PC-9 (cell line): ENCODE results near the gene CDH13. TPM values are rescaled to one million over a fixed set of nuclear protein-coding genes. Genes with fewer than 3 reads are reported as not detected.

Experiments used
- BruUV-seq: library from RNA; stranded (reverse); fragments of 400-500 nt; replicated peaks from 2 replicates; lab custom pipeline; 2021; lab: Mats Ljungman, UMichigan
- CTCF ChIA-PET: fragments of 300-600 bp; sonication (Branson Sonifier 250); formaldehyde crosslinking; loops from one replicate; lab custom pipeline; 2022; ENCODE audit warnings: antibody characterized with exemption; lab: Charles Lee
- POLR2A ChIA-PET: fragments of 300-600 bp; sonication (Branson Sonifier 250); formaldehyde crosslinking; loops from one replicate; lab custom pipeline; 2022; ENCODE audit warnings: antibody characterized with exemption; ENCODE audit not compliant: unreplicated experiment; lab: Charles Lee
- DNase-seq, 2 experiments: peaks; one replicate each; pipeline versions ENCODE4 v3.0.0 to v3.0.0-alpha.2; 2015 to 2022; ENCODE audit warnings: mixed read lengths in 1 of 2
- H2AFZ ChIP-seq: fragments of 200-600 bp; sonication (generic); 2 replicates; pipeline ENCODE4 v1.8.1; 2017; ENCODE audit warnings: antibody characterized with exemption
- H3F3A ChIP-seq: fragments of 200-600 bp; sonication (generic); 2 replicates; pipeline ENCODE4 v1.8.1; 2017; ENCODE audit warnings: antibody characterized with exemption, mild to moderate bottlenecking, low read depth; ENCODE audit not compliant: insufficient read depth
- H3K27ac ChIP-seq: fragments of 200-600 bp; sonication (generic); 2 replicates; pipeline ENCODE4 v1.6.1; 2016; ENCODE audit warnings: mixed run types
- H3K27me3 ChIP-seq: fragments of 200-600 bp; sonication (generic); 2 replicates; pipeline ENCODE4 v1.6.1; 2016; ENCODE audit warnings: low read depth, mixed run types; ENCODE audit not compliant: insufficient read depth
- H3K36me3 ChIP-seq: fragments of 200-600 bp; sonication (generic); 2 replicates; pipeline ENCODE4 v1.6.1; 2016; ENCODE audit warnings: low read depth, mixed run types
- H3K4me1 ChIP-seq: fragments of 200-600 bp; sonication (generic); replicated peaks from 2 replicates; pipeline ENCODE4 v1.6.1; 2016; ENCODE audit warnings: mixed run types; ENCODE audit not compliant: insufficient read depth
- H3K4me2 ChIP-seq: fragments of 200-600 bp; sonication (generic); 2 replicates; pipeline ENCODE4 v1.6.1; 2017; ENCODE audit warnings: mixed run types
- H3K4me3 ChIP-seq: fragments of 200-600 bp; sonication (generic); 2 replicates; pipeline ENCODE4 v1.6.1; 2016; ENCODE audit warnings: mixed run types
- H3K79me2 ChIP-seq: fragments of 200-600 bp; sonication (generic); 2 replicates; pipeline ENCODE4 v1.6.1; 2017; ENCODE audit warnings: low read depth, mixed run types
- H3K9me2 ChIP-seq: fragments of 200-600 bp; sonication (generic); 2 replicates; pipeline ENCODE4 v1.8.1; 2017; ENCODE audit warnings: mild to moderate bottlenecking; ENCODE audit not compliant: insufficient read depth
- H3K9me3 ChIP-seq: fragments of 200-600 bp; sonication (generic); 2 replicates; pipeline ENCODE4 v1.8.1; 2016; ENCODE audit warnings: low read depth; ENCODE audit not compliant: insufficient read depth
- H4K20me1 ChIP-seq: fragments of 200-600 bp; sonication (generic); 2 replicates; pipeline ENCODE4 v1.8.1; 2017; ENCODE audit not compliant: insufficient read depth
- CTCF ChIP-seq: fragments of 200-600 bp; sonication (generic); conservative IDR thresholded peaks from 2 replicates; pipeline ENCODE4 v1.6.1; 2017; ENCODE audit warnings: mixed run types, antibody characterized with exemption, mild to moderate bottlenecking, moderate library complexity
- EZH2 ChIP-seq: fragments of 200-600 bp; sonication (generic); IDR thresholded peaks from 2 replicates; pipeline ENCODE4 v1.8.0; 2017; ENCODE audit warnings: antibody characterized with exemption, low read depth
- intact Hi-C: fragments of 100-400 bp; cut with micrococcal nuclease; formaldehyde crosslinking; loops from one replicate; pipeline ENCODE4 v1.10.0; 2022; ENCODE audit not compliant: unreplicated experiment
- total RNA-seq: library from RNA; stranded (reverse); gene quantifications from 2 replicates; pipeline ENCODE4 v1.2.3, GENCODE V29; 2021

Gene CDH13
- total RNA-seq, 1 experiment from 2014 or later, result 0.24 TPM

- H3K4me3 ChIP-seq, result no peak overlapping the region
- BruUV-seq, result no TSS peak
- H3K4me1 ChIP-seq, result peaks cover 11% of the 10 kb centered on the region; the same call in 1 of the 2 replicates
- H4K20me1 ChIP-seq, result 0 out of 2 replicates have a peak, but pooled peaks cover 1% of the 10 kb centered on the region
- intact Hi-C loops, result no loop called here
- H3K79me2 ChIP-seq, result peaks cover 17% of the 10 kb centered on the region
- H3K9me3 ChIP-seq, result no peaks in the 10 kb centered on the region
- no peak overlapping the region for H3K27ac ChIP-seq
- H3K4me2 ChIP-seq, result no peak overlapping the region
- no peak for DNase-seq
- no peaks in the 10 kb centered on the region for H3K9me2 ChIP-seq
- POLR2A ChIA-PET, result interaction anchor here (0.8 kb wide), 1 partner anchor 302 kb away, joined by 4 read pairs; no protein-coding TSS in a partner anchor
- no peak overlapping the region for H2AFZ ChIP-seq
- CTCF ChIA-PET, result interaction anchor here (0.7 kb wide), 1 partner anchor 1068 kb away, joined by 3 read pairs; no protein-coding TSS in a partner anchor
- TF ChIP-seq EZH2, result no peak
- peaks cover 24% of the 10 kb centered on the region; the same call in 1 of the 2 replicates for H3K36me3 ChIP-seq
- peaks cover 17% of the 10 kb centered on the region for H3F3A ChIP-seq
- peaks cover 19% of the 10 kb centered on the region for H3K27me3 ChIP-seq
Measured at GRCh38 chr16:83814659-83814985, 1187.9 kb downstream of the CDH13 start.

- no TSS peak for BruUV-seq
- Histone ChIP-seq H3K9me3 (no peaks in the 10 kb centered on the region), H4K20me1 (no peaks in the 10 kb centered on the region), H3K27me3 (peaks cover 34% of the 10 kb centered on the region), H3K4me2 (no peak overlapping the region), H3K4me1 (no peaks in the 10 kb centered on the region), H3K36me3 (peaks cover 6% of the 10 kb centered on the region; the same call in 1 of the 2 replicates), H3K27ac (no peak overlapping the region), H3F3A (peaks cover 17% of the 10 kb centered on the region; the same call in 1 of the 2 replicates), H2AFZ (no peak overlapping the region), H3K79me2 (no peaks in the 10 kb centered on the region), H3K4me3 (no peak overlapping the region), H3K9me2 (no peaks in the 10 kb centered on the region)
- no peak for DNase-seq
- ChIA-PET POLR2A (no interaction called here), CTCF (no interaction called here)
- intact Hi-C loops, result no loop called here
- TF ChIP-seq CTCF (no peak), EZH2 (no peak)
Measured at GRCh38 chr16:83817022-83817421, 1190.3 kb downstream of the CDH13 start.

GRCh38 chr16:83818276-83818675 lies 1191.5 kb downstream of the CDH13 start:
- ChIA-PET CTCF (no interaction called here), POLR2A (no interaction called here)
- Histone ChIP-seq H3K27ac (no peak overlapping the region), H3K4me3 (no peak overlapping the region), H3K27me3 (peaks cover 41% of the 10 kb centered on the region), H4K20me1 (no peaks in the 10 kb centered on the region), H2AFZ (no peak overlapping the region), H3K36me3 (no peaks in the 10 kb centered on the region), H3F3A (peaks cover 13% of the 10 kb centered on the region; the same call in 1 of the 2 replicates), H3K9me3 (no peaks in the 10 kb centered on the region), H3K4me1 (0 out of 2 replicates have a peak, but pooled peaks cover under 1% of the 10 kb centered on the region), H3K79me2 (no peaks in the 10 kb centered on the region), H3K9me2 (no peaks in the 10 kb centered on the region), H3K4me2 (no peak overlapping the region)
- intact Hi-C loops, result no loop called here
- BruUV-seq, result no TSS peak
- TF ChIP-seq CTCF, result no peak
- no peak for TF ChIP-seq EZH2
- no peak for DNase-seq

GRCh38 chr16:83819361-83819760 lies 1192.6 kb downstream of the CDH13 start:
- no peaks in the 10 kb centered on the region; the same call in 1 of the 2 replicates for H3K9me3 ChIP-seq
- no peaks in the 10 kb centered on the region for H3K79me2 ChIP-seq
- H4K20me1 ChIP-seq, result no peaks in the 10 kb centered on the region
- H3K4me1 ChIP-seq, result 0 out of 2 replicates have a peak, but pooled peaks cover 6% of the 10 kb centered on the region
- H3K4me2 ChIP-seq, result no peak overlapping the region
- peaks cover 47% of the 10 kb centered on the region for H3K27me3 ChIP-seq
- ChIA-PET POLR2A (no interaction called here), CTCF (no interaction called here)
- H3F3A ChIP-seq, result peaks cover 2% of the 10 kb centered on the region; the same call in 1 of the 2 replicates
- no peak overlapping the region for H2AFZ ChIP-seq
- H3K36me3 ChIP-seq, result no peaks in the 10 kb centered on the region
- H3K4me3 ChIP-seq, result no peak overlapping the region
- H3K27ac ChIP-seq, result no peak overlapping the region
- no peak for DNase-seq
- BruUV-seq, result no TSS peak
- intact Hi-C loops, result no loop called here
- no peaks in the 10 kb centered on the region for H3K9me2 ChIP-seq
- TF ChIP-seq EZH2 (no peak), CTCF (no peak)
